Gastrocnemius medialis (tissue), 4 donors: ENCODE results near the gene ITGB2.

Experiments used
- POLR2A ChIP-seq, 2 donors: fragments of 450-650 bp; IDR thresholded peaks; one replicate each; pipeline ENCODE4 v1.6.1; 2017; ENCODE audit warnings: antibody characterized with exemption in 2 of 2, mild to moderate bottlenecking in 2 of 2, moderate library complexity in 2 of 2
- TF ChIP-seq, protein P1 (sequence below), 5 experiments: fragments of 450-650 bp in 3 of 5; fragments of 200-600 bp in 2 of 5; sonication (generic) in 2 of 5; IDR thresholded peaks in 4 of 5; conservative IDR thresholded peaks in 1 of 5; 1 replicate in 4 of 5; 2 replicates in 1 of 5; pipeline ENCODE4 v1.5.1; 2016 to 2019; ENCODE audit warnings: antibody characterized with exemption in 5 of 5, mild to moderate bottlenecking in 3 of 5, moderate library complexity in 3 of 5

DNA sequence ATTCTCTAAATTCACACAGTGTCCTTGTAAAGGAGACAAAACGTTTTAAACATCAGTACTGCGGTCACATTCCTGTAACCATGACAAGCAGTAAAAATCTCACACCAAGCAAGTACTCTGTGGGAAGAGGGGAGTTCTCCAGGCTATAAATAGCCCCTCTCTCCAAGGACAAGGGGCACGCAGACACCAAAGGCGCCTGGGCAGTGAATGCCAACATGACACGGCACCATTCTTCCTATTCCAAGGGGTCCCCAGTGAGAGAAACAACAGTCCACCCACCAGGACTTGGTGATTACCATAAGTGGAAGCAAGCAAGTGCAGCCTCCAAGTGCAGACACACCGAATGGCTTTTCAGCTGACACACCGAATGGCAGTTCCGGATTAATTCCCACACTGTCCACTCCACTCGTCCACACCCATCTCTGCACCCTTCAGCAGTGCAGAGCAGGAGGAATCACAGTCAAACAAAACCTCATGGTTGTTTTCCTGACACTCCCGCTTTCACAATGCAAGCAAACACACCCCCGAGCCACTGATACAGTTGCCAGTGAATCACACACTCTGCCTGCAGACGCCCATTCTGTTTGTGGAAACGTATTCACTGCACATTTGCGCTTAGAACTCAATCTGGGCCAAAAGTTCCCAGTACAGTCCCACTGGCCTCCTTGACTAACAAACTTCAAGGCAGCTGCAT lies 49.0 kb downstream of the ITGB2 start:
- TF ChIP-seq, protein P1, sequence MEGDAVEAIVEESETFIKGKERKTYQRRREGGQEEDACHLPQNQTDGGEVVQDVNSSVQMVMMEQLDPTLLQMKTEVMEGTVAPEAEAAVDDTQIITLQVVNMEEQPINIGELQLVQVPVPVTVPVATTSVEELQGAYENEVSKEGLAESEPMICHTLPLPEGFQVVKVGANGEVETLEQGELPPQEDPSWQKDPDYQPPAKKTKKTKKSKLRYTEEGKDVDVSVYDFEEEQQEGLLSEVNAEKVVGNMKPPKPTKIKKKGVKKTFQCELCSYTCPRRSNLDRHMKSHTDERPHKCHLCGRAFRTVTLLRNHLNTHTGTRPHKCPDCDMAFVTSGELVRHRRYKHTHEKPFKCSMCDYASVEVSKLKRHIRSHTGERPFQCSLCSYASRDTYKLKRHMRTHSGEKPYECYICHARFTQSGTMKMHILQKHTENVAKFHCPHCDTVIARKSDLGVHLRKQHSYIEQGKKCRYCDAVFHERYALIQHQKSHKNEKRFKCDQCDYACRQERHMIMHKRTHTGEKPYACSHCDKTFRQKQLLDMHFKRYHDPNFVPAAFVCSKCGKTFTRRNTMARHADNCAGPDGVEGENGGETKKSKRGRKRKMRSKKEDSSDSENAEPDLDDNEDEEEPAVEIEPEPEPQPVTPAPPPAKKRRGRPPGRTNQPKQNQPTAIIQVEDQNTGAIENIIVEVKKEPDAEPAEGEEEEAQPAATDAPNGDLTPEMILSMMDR (IDR thresholded peaks at IDR 0.05 in 4 of 5, conservative IDR thresholded peaks at IDR 0.05 in 1 of 5), result no peak
- peak; percentile 60 to 73 for TF ChIP-seq POLR2A (IDR thresholded peaks at IDR 0.05)
